HG02870 (cell line): ENCODE measurements around the gene ZDHHC13.

Experiments used
- ATAC-seq: cut with Tn5 transposase; IDR thresholded peaks from one replicate; pipeline ENCODE4 v1.9.1; 2021; ENCODE audit warnings: mild to moderate bottlenecking, moderate library complexity; ENCODE audit not compliant: unreplicated experiment

Gene ZDHHC13

DNA sequence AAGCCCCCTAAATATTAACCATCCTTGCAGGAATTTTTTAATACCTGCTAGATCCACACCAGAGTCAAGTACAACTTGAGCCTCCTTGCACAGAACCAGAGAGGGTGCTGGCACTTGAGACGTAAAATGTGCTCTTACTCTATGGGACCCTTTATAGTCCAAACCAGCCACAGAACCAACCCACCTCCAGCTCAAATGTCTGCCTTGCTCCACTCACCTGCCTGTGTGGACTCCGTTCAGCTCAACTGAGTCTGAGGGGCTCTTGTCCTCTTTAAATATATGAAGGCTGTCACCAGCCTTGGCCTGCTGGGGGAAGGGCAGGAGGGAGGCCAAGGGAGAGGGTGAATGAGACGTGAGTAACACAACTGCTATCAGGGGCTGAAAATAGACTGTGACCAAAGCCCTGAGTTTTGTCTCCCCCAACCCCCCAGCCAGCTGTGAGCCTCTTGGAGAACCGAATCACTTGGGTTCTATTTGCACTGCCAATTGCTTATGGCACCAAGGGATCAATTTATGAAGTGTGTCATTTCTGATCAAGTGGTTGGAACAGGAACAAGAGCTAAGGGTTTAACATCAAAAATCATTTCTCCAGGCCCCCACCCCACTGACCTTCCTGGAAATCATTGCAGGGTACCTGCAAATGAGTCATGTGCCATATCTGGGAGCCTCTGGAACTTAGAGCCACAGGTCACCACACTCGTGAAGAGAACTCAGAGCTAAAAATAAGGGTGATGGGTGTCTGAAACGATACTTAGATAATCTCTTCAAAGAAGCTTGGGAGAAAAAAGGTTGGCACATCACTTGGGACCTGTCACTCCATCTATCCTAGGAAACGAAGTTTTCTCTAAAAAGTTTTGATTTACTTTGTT lies 85.0 kb downstream of the ZDHHC13 start, which contains the start of gene CSRP3:
TSS of gene CSRP3 (minus strand) at position 247 of the 869 bp plus-strand sequence. CDS start 9,535 bp downstream, outside the sequence.
- no peak for ATAC-seq

DNA sequence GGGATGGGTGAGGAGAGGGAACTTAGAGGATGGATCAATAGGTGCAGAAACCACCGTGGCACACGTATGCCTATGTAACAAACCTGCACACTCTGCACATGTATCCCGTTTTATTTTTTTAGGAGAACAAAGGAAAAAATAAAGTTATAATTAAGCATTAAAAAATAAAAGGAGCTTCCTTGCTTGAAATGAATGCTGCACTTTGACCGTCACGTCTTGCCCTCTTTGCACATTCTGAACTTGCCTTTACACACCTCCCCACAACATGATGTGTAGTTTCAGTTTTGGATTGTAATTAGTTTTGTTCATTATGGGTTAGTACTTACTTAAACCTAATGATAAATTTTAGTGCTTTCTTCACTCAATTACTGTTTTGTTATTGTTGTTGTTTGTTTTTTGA lies 87.9 kb downstream of the ZDHHC13 start:
- ATAC-seq, result no peak

DNA sequence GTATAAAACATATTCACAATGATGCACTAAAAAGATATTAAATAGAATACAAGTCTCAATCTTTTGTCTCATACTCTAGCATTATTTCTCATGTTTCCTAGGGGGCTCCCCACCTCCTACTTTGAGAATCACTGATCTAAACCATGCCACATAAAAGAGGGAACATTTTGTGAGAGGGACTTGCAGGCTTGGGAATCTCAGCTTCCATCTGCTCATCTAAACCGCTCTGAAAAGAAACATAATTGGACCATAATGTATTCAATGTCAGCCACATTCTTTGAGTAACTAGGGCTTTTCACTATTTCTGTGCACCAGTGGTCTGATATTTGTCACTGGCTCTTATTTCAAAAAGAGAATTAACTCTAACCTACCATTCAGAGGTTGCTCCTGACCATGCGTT lies 91.2 kb downstream of the ZDHHC13 start:
- ATAC-seq, result no peak

DNA sequence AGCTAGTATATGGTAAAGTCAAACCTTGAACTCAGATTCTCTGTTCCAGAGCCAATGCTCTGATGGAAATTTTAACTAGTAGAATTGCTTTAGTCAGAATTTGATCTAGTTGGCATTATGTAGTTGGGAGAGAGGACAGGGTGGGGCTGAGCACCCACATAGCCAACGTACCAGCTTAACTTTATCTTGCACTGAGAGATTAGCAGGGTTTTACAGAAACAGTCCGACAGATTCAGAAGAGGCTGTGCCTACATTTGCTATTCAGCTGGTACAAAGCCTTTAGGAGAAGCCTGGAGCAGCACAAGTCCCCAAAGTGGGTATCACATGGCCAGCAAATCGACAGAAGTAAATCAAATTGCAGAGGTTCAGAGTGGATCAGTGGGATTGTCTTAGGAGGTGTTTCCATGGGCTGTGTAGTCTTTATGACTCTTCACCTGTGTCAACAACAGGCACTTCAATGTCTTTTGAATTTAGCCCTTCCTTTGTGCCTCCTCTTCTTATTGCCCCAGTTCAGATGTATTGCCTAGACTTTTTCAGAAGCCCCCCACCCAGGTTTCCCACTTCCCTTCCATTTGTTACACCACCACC lies 92.1 kb downstream of the ZDHHC13 start:
- ATAC-seq, result no peak

DNA sequence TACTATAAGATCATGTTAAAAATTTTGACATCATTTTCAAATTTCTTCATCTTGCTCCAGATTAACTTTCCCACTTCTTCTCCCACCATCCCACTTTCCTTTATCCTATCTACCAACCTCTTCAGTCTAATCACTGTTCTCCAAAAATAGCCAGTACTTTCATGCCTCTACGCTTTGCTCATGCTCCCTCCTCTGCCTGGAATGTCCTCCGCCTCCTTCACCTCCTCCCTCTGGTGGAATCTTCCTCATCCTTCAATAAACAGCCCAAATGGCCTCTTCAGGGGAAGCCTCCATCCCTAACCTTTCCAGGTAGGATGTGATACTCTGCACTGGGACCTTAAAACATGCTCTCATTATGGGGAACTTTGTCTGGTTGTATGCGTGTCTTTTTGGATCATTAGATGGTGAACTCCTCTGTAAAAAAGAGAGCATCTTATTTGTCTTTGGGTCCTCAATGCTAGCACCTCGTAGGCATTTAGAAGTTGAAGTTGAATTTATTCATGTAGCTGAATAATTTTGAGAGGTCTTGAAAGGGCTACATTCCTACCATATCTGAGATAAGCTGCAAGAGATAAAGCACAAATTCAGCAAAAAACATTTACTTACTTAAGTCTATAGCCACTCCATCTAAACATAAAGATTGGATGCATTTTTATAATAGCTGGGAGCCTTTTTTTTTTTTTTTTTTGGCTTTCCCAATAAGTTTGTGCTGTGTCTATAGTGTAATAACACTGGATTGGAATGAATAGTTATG lies 92.8 kb downstream of the ZDHHC13 start:
- ATAC-seq, result no peak

DNA sequence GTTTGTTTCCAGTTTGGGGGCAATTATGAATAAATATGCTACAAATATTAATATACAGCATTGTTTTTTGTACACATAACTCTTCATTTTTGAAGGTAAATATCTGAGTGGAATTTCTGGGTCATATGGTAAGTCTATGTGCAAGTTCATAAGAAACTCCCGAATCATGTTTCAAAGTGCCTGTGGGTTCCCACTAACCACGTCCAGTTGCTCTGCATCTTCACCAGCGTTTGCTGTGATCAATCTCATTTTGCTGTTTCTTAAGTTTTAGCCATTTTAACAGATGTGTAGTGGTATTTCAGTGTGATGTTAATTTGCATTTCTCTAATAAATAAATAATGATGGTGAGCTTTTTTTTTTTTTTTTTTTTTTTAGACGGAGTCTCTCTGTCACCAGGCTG lies 99.1 kb downstream of the ZDHHC13 start:
- no peak for ATAC-seq

DNA sequence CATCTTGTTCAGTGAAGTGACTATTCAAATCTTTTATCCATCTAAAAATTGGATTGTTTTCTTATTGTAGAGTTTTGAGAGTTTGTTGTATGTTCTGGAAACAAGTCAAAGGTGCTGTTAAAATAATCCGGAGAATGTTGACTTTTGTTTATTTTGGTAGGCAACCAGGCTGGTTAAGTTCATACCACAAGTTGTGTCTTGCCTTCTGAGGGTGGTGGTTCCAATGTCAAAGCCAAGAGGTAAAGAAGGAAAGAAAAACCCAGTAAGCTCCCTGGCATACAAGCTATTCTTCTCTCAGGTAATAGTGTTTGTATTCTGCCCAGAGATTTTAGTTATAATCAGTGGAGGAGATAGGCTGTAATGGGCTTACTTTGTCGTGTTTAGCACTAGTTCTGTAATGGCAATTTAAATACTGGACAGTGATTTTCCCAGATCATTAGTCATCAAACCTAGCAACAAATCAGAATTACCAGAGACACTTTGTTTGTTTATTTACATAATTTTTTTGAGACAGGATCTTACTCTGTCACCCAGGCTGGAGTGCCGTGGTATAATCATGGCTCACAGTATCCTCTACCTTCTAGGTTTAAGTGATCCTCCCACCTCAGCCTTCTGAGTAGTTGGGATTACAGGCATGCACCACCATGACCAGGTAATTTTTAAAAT lies 99.9 kb downstream of the ZDHHC13 start:
- ATAC-seq, result no peak

DNA sequence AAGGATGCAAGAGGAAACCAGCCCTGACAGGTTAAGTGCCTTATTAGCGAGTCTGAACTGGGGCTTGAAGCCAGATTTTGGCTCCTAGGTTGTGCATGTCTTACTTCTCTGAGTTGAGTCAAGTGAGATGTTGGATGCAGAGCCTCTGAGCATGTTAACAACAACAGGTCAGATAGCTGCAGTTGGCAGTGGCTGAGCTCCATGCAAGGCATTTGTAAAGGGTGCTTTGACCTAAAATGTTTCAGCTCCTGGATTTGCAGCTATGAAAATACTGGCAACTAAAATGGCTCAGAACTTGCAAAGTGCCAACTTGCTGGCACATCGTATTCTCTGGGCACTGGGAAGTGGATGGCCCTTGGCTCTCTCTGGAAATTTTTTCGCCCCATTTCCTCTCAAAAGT lies 101.2 kb downstream of the ZDHHC13 start:
- ATAC-seq, result no peak

DNA sequence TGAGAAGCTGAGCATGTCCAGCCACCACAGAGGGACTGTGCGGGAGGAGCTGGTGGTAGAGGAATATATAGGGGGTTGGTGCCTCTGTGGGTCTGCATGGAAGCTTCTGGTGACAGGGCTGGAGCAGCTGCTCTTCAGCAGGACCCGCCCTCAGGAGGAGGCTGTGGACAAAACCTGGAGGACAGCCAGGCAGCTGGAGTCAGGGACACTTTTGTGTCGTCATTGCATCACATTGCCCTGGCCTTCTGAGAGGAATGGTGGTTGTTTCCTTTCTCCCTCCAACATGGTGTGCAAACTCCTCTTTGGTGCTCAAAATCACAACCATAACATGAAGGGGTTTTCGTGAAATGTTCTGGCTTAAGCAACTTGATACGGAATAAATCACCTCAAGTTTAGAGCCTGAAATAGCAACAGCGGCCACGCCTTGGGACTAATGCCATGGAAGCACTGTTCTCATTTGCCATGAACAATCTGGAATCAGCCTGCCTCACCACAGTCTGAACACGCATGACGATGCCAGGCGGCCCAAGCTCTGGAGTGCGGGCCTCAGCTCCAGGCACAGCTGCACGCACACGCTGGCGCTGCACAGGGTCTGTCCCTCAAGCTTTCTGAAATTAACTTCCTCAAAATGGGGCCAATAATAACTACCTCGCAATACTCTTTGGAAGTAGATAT lies 102.0 kb downstream of the ZDHHC13 start:
- ATAC-seq, result no peak

DNA sequence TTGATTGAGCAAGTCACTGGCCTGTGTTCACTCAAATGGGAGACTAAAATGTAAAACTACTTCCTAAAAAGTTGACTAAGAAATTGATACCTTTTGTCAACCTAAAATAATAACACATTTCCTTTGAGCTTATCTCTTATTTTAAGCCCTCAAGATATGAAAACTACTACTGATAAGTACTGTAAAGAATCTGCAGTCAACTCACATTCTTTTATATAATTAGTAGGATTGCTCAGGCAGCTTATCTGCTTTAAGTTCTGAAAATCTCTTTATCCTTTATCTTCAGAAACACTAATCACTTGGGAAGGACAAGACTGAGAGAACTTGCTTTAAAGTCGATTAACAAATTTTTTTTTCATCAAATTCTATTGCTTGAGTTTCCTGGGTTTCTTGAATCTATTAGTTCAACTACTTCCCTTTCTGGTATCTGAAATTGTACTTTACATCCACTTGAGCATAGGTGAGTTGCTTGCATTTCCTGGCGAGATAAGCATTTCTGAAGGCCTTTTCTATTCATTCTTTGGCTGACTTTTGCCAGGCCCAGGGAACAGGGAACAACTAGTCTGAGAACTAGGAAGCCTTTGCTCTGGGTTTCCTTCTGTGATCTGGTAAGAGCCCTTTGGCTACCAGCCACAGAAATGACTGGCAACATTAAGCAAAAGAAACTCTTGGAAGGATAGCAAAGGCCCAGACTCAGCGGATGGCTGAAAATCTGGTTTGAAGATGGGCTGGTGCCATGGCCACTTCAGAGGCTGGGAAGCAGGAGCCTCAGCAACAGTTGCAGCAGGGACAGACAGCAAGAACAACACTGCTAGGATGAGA lies 104.1 kb downstream of the ZDHHC13 start:
- ATAC-seq, result no peak

DNA sequence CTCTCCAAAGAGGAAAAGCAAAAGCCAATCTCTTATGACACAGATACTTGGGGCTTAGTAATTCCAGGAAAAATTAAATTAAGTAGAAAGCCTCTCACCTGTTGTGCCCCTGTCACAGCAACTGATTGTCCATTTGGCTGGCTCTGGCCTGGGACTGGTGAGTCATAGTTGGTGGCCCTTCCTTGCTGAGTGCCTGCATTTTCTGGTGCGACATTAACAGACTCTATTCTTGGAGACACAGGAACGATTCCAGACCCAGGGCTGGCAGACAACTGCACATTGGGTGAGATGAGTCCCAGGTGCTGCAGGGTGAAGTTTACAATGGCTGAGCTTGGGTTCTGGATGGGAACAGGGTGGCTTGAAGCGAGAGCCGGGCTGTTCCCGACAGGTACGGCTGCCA lies 108.2 kb downstream of the ZDHHC13 start:
- ATAC-seq, result no peak

DNA sequence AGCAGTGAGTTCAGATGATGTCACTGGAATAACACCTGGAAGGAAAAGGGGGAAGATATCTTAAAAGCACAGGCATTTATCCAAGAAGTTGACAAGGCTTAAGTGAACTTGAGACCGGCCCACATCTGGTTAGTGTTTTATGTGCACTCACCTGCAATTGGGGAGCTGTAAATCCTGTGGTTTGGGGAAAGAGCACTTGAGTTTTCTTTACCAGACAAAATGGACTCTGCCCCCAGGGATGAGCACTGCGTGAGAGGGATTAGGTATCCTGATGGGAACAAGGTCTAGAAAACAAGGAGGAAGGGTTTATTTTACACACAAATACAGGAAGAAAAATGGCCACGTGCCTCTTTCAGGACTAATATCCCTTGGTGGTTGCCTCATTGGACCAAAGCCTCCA lies 108.6 kb downstream of the ZDHHC13 start:
- ATAC-seq, result no peak
